Hematopoietic multipotent progenitor cell treated with erythropoietin and hydrocortisone succinate and interleukin-3 and kit ligand, for 8 days (in vitro differentiated cells): ENCODE measurements around the gene ABI2.

Experiments used
- DNase-seq: peaks from one replicate; pipeline ENCODE4 v3.0.0-alpha.2; 2015

Gene ABI2

DNA sequence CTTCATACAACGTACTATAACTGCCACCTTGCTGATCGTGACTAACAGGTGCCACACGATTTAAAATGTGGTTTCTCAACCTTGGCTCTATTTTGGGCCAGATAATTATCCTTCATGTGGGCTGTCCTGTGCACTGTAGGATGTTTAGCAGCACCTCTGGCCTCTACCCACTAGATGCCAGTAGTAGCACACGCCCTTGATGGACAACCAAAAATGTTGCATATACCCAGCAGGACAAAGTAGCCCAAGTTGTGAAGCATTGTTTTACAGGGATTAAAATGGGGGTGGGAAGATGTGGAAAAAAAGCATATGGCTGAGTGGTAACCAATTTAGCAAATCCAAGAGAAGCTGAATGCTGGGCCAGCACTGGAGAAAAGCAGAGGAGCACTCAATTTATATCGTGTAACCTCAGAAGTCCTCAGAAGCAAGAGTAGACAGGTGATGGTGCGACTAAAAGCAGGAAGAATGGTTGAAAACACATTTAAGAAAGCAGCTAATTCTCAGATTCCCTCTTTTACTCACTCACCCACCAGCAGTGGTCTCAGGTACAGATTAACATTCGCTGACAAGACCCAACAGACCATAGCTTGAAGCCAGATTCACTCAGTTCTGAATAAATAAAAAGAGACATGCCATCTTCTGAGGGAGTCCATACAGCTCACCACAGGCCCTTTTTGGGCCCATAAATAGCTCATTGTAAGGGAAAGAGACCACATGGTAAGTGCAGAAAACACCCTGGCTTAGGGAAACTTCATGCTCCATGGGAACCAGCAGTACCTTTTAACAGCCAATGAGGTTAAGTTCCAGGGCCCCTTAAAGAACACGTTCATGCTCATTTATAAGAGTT lies 156.3 kb downstream of the ABI2 start:
- DNase-seq, result peak; percentile 61

DNA sequence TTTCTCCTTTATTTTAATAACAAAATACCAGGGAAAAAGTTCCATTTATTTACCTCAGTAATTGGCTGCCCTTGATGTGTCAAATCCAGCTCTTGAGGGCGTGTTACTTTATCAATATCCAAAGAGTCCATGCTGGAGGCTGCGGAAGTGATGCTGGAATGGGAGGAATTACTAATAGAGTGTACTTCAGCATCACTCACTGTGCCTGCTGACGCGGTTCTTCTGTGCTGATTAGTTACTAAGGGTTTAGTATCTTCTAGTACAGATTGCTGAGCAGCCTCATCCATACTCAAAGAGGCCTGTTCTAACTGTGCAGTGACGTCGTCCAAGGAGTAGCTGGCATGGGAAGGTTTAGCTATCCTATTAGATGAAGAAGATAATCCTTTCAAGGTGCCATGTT lies 161.3 kb downstream of the ABI2 start:
- no peak for DNase-seq

DNA sequence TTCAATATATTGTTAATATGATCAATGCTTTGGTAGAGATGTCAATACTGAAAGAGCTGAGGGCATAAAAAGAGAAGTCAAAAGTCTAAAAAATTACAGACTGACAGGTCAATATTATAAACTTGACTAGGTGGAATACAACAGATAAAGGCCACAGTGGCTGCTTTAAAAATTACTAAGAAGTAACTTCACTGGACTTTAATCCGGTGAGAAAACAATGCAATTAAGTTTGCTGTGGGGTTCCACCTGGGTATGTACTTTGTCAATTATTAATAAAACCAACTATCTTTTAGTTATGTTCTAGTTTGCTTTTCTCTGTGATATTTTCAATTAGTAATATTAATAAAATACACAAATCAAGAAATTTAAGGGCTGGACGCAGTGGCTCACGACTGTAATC lies 162.2 kb downstream of the ABI2 start:
- DNase-seq, result no peak

- DNase-seq, result no peak
These were observed 164.8 kb downstream of the ABI2 start for GRCh38 chr2:203492965-203493364.
